Thyroid gland (tissue), 4 donors: ENCODE measurements around the gene IRF2. TPM values are rescaled to one million over a fixed set of nuclear protein-coding genes. Genes with fewer than 3 reads are reported as not detected.

Experiments
- DNase-seq, 2 donors: peaks; one replicate each; pipeline ENCODE4 v3.0.0-alpha.2; 2019
- H3K27ac ChIP-seq, 3 donors: fragments of 200-600 bp; sonication (generic); 1 replicate in 2 of 3; 2 replicates in 1 of 3; pipeline ENCODE4 v1.5.1; 2016 to 2019; ENCODE audit warnings: mild to moderate bottlenecking in 1 of 3, moderate library complexity in 1 of 3
- H3K27me3 ChIP-seq: fragments of 200-600 bp; sonication (generic); one replicate; pipeline ENCODE4 v1.5.1; 2019
- H3K36me3 ChIP-seq, 2 donors: fragments of 200-600 bp; sonication (generic); one replicate each; pipeline ENCODE4 v1.5.1; 2016 to 2019
- H3K4me1 ChIP-seq, 2 donors: fragments of 200-600 bp; sonication (generic); one replicate each; pipeline ENCODE4 v1.5.1; 2017 to 2019
- H3K4me3 ChIP-seq, 3 donors: fragments of 200-600 bp; sonication (generic); replicated peaks in 1 of 3; 1 replicate in 2 of 3; 2 replicates in 1 of 3; pipeline ENCODE4 v1.5.1; 2016; ENCODE audit warnings: mild to moderate bottlenecking in 1 of 3
- H3K9me3 ChIP-seq: fragments of 200-600 bp; sonication (generic); one replicate; pipeline ENCODE4 v1.5.1; 2017
- POLR2A ChIP-seq, 2 donors: fragments of 450-650 bp; IDR thresholded peaks; one replicate each; pipeline ENCODE4 v1.6.1; 2017; ENCODE audit warnings: antibody characterized with exemption in 2 of 2, mild to moderate bottlenecking in 2 of 2, moderate library complexity in 1 of 2
- WGBS, 2 donors: methylation state at CpG; one replicate each; pipeline ENCODE4 v1.1.5; 2017; 5-methylcytosine and 5-hydroxymethylcytosine counted together
- intact Hi-C: fragments of 100-400 bp; cut with DNase I; formaldehyde crosslinking; loops from one replicate; pipeline ENCODE4 v1.15.1; 2023
- total RNA-seq, 4 donors: library from RNA; depleted of rRNA; stranded (reverse); fragments of >200 nt; gene quantifications; one replicate each; pipeline ENCODE4 v1.2.3, GENCODE V29; 2016
- TF ChIP-seq, protein P1 (sequence below), 6 experiments: fragments of 200-600 bp in 3 of 6; fragments of 450-650 bp in 3 of 6; sonication (generic) in 3 of 6; IDR thresholded peaks; one replicate each; pipeline ENCODE4 v1.5.1; 2016 to 2019; ENCODE audit warnings: antibody characterized with exemption in 6 of 6, mild to moderate bottlenecking in 2 of 6, inconsistent platforms in 1 of 6, moderate library complexity in 1 of 6

IRF2 gene
- total RNA-seq, 4 donors from 2014 or later = 24.7 to 39.8 (median 34.5) TPM

DNA sequence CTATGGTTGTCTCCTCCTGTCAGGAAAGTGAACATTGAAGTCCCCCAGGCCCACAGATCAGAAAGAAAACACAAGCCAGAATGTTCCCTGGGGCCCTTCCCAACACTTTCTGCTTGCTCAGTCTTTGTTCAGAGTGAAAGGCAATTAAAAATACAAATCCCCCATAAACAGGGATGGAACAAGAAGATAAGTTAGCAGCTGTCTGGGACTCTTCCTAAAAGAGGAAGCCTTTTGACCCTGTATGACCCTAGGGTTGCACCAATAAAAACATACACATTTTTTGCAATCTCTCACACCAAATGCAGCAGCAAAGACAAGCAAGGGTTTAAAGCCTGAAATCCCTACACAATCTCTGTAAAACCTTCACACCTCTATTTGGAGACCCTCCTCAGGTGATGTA, 22.6 kb downstream of the IRF2 start:
- no peaks in the 10 kb centered on the region for H3K9me3 ChIP-seq
- peaks cover 25 to 38% of the 10 kb centered on the region in 2 donors for H3K4me1 ChIP-seq
- TF ChIP-seq, protein P1, sequence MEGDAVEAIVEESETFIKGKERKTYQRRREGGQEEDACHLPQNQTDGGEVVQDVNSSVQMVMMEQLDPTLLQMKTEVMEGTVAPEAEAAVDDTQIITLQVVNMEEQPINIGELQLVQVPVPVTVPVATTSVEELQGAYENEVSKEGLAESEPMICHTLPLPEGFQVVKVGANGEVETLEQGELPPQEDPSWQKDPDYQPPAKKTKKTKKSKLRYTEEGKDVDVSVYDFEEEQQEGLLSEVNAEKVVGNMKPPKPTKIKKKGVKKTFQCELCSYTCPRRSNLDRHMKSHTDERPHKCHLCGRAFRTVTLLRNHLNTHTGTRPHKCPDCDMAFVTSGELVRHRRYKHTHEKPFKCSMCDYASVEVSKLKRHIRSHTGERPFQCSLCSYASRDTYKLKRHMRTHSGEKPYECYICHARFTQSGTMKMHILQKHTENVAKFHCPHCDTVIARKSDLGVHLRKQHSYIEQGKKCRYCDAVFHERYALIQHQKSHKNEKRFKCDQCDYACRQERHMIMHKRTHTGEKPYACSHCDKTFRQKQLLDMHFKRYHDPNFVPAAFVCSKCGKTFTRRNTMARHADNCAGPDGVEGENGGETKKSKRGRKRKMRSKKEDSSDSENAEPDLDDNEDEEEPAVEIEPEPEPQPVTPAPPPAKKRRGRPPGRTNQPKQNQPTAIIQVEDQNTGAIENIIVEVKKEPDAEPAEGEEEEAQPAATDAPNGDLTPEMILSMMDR (IDR thresholded peaks at IDR 0.05) = no peak
- TF ChIP-seq POLR2A (IDR thresholded peaks at IDR 0.05) = no peak
- no peaks in the 10 kb centered on the region for H3K36me3 ChIP-seq
- no peak overlapping the region for H3K27ac ChIP-seq
- intact Hi-C loops = no loop called here
- no peaks in the 10 kb centered on the region for H3K27me3 ChIP-seq
- H3K4me3 ChIP-seq = no peak overlapping the region
- DNase-seq = no peak

DNA sequence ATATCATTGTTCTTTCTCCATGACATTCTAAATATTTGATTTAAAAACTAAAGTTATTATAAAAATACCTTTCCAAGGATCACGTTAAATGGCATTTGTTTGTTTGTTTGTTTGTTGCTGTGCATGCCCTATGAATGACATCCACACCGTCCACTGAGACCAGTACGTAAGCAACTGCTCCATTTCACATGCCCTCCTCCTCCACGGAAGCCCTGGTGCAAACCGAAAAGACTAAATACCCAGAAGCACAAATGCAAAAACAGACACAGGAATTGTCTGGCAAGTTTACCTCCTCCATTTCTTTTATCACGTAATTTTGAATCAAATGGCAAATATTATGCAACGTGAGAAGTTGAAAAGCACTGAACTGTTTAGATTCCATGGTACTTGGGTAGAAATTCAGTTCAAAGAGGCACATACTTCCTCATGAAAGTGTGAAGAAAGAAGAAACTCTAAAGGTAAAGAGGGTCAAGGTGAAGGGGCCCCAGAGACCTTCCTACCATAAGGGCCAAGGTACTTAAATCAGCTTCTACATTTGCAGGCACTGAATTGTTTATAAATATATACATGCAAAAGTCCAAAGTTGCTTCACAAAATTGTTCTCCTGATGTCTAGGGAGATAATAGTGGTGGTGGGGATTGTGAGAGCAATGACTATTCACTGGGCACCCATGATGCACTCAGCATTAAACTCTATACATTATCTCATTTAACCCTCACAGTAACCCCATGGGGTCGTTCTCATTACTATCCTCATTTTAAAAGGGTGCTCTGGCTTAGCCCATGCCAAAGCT, 23.4 kb downstream of the IRF2 start:
- Histone ChIP-seq H3K27ac (no peak overlapping the region), H3K4me3 (no peak overlapping the region), H3K27me3 (no peaks in the 10 kb centered on the region), H3K36me3 (no peaks in the 10 kb centered on the region), H3K4me1 (peaks cover 25 to 38% of the 10 kb centered on the region in 2 donors), H3K9me3 (no peaks in the 10 kb centered on the region)
- intact Hi-C loops = no loop called here
- TF ChIP-seq POLR2A (IDR thresholded peaks at IDR 0.05) = no peak
- WGBS, 2 donors = 62 to 69% methylated on average over 8 of the region's 8 CpGs
- no peak for DNase-seq

DNA sequence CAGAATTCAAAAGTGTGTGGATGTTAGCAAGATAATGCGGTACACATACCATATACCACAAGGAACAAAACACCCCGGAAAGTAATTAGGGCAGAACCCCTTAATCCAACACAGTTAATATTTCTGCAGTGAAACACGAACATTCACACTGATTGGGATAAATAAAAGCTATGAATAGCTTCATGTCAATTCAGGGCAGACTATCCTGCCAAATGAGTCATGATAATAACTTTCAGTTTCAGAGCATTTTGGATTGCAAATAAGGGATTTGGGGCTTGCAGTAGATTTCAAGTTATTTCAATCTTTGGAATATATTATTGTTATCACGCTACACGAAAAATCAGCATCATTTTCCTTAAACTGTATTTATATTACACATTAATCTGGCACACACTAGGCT, 24.3 kb downstream of the IRF2 start:
- Histone ChIP-seq H3K36me3 (no peaks in the 10 kb centered on the region), H3K9me3 (no peaks in the 10 kb centered on the region), H3K4me1 (peaks cover 25 to 41% of the 10 kb centered on the region in 2 donors), H3K4me3 (no peak overlapping the region), H3K27ac (peak overlapping the region in 2 of 3 donors; percentile 21 to 71), H3K27me3 (no peaks in the 10 kb centered on the region)
- TF ChIP-seq, protein P1 (IDR thresholded peaks at IDR 0.05) = no peak
- TF ChIP-seq POLR2A (IDR thresholded peaks at IDR 0.05) = no peak
- intact Hi-C loops = no loop called here
- 50 to 60% methylated on average over 5 of the region's 5 CpGs for whole genome bisulfite sequencing, 2 donors
- no peak for DNase-seq

DNA sequence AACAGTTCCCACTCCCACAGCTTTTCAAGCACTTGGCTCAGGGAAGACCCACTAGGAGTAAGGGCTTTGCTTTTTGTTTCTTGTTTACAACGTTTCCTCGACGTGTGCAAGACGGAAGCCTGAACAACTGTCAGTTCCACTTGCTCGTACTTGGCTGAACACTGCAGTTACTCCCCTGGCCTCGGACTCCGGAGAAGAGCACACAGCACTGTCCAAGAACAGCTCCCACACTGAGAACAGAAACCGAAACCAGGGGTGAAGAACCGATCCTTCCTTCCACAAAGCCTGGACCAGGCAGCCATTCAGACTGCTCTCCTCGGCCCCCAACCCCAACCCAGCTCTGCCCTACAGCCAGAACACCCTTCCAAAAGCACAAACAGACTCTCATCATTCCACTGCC, 25.5 kb downstream of the IRF2 start:
- Histone ChIP-seq H3K27ac (peak overlapping the region; percentile 42 to 71 (median 54)), H3K9me3 (no peaks in the 10 kb centered on the region), H3K4me1 (peaks cover 15 to 35% of the 10 kb centered on the region in 2 donors), H3K27me3 (no peaks in the 10 kb centered on the region), H3K4me3 (peak overlapping the region in 1 of 3 donors; percentile 9), H3K36me3 (no peaks in the 10 kb centered on the region)
- 7 to 33% methylated on average over 10 of the region's 10 CpGs for WGBS, 2 donors
- intact Hi-C loops = no loop called here
- no peak for TF ChIP-seq POLR2A (IDR thresholded peaks at IDR 0.05)
- TF ChIP-seq, protein P1 (IDR thresholded peaks at IDR 0.05) = no peak
- DNase-seq = peak; percentile 24 to 45

DNA sequence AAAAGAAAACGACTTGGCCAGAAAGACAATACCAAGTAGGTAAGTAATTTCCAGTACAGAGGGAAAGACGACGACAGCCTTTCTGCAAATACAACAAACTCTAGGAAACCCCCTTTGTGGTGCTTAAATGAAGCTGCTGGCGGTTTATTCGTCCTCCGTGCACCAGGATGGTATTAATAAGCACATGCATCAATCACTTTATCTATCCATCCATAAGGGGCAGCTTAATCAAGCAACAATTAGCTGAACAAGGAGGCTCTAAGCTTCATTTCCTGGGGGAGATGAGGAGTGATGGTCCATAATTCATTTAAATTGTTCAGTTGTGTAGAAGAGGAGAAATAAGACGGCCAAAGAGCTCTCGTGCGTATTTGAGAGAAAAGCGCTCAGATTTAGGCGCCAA, 26.2 kb downstream of the IRF2 start:
- H3K27ac ChIP-seq = peak overlapping the region; percentile 42 to 71 (median 54)
- 63 to 74% methylated on average over 11 of the region's 11 CpGs for WGBS, 2 donors

More for the DNA sequence above, 26.2 kb downstream of the IRF2 start:
- TF ChIP-seq, protein P1 (IDR thresholded peaks at IDR 0.05) = no peak
- TF ChIP-seq POLR2A (IDR thresholded peaks at IDR 0.05) = no peak
- intact Hi-C loops = no loop called here
- no peak for DNase-seq
- no peaks in the 10 kb centered on the region for H3K9me3 ChIP-seq
- H3K27me3 ChIP-seq = no peaks in the 10 kb centered on the region
- H3K4me1 ChIP-seq = peaks cover 8 to 28% of the 10 kb centered on the region in 2 donors
- no peaks in the 10 kb centered on the region for H3K36me3 ChIP-seq
- H3K4me3 ChIP-seq = no peak overlapping the region
